Fibroblast of lung (primary cell): ENCODE measurements around the gene RFNG.

ENCODE experiments used
- CTCF ChIP-seq, 2 donors: IDR thresholded peaks in 1 of 2; conservative IDR thresholded peaks in 1 of 2; 1 replicate in 1 of 2; 2 replicates in 1 of 2; pipeline ENCODE4 v1.5.1; 2011 to 2012; ENCODE audit warnings: low read length in 2 of 2, control low read depth in 1 of 2, inconsistent platforms in 1 of 2, low read depth in 1 of 2, mild to moderate bottlenecking in 1 of 2
- EZH2 ChIP-seq: IDR thresholded peaks from 2 replicates; pipeline ENCODE4 v1.5.1; 2012; ENCODE audit warnings: low read length, control low read depth, mild to moderate bottlenecking; ENCODE audit errors: missing control alignments

- TF ChIP-seq CTCF (conservative IDR thresholded peaks at IDR 0.05 in 1 of 2, IDR thresholded peaks at IDR 0.05 in 1 of 2; ENCODE audit: low read depth in 1 of 2, low read length in 2 of 2) (no peak), EZH2 (no peak)
Measured at GRCh38 chr17:82015311-82015971, 36.2 kb downstream of the RFNG start.
